ENCODE results near the gene TDRD12.
A peak's percentile ranks its signal among the peaks of the same experiment; 100 is the strongest.
"Not testable (repeated sequence)": the region's sequence is repeated elsewhere in the genome, so short reads cannot be mapped to it uniquely, and the experiment has no call there.

The TDRD12 gene

DNA sequence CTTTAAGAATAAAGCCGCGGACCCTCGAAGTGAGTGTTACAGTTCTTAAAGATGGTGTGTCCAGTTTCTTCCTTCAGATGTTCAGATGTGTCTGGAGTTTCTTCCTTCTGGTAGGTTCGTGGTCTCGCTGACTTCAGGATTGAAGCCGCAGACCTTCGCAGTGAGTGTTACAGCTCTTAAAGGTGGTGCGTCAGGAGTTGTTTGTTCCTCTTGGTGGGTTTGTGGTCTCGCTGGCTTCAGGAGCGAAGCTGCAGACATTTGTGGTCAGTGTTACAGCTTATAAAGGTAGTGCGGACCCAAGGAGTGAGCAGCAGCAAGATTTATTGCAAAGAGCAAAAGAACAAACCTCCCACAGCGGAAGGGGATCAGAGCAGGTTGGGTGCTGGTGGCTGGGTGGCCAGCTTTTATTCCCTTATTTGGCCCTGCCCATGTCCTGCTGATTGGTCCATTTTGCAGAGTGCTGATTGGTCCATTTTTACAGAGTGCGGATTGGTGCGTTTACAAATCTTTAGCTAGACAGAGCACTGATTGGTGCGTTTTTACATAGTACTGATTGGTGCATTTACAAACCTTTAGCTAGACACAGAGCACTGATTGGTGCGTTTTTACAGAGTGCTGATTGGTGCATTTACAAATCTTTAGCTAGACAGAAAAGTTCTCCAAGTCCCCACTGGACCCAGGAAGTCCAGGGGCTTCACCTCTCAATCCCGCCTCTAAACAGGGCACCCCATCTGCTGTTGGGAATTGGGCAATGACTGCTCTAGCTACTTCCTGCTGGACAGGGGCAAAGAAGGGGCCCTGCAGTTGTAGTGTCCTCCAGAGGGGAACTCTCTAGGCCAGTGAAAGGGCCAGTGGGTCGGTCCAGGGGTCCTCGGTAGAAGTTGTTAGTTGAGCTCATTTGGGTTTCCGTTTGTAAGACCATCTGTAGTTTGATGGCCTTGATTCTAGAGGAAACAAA is 26.1 kb upstream of the TDRD12 start:
- DNase-seq = not testable (repeated sequence)

DNA sequence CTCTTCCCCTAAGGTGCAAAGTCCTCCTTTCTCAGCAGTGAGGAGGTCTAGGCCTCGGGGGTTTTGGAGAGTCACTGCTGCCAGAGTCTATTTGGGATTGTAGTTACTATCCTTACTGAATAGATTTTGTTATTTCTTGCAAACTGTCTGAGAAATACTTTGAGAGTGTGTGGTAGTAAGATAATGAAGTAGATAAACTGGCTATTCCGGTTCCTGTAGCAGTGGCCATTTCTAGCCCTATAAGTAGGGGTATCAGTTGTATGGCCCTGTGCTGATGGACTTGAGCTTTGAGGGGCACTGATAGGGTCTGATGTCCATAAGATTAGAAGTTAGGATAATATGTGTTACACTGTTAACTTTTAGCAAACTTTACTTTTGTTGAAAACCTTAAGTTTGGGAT is 25.3 kb upstream of the TDRD12 start:
- not testable (repeated sequence) for DNase-seq

GRCh38 chr19:32694851-32695250 is 24.7 kb upstream of the TDRD12 start:
- not testable (repeated sequence) for DNase-seq

DNA sequence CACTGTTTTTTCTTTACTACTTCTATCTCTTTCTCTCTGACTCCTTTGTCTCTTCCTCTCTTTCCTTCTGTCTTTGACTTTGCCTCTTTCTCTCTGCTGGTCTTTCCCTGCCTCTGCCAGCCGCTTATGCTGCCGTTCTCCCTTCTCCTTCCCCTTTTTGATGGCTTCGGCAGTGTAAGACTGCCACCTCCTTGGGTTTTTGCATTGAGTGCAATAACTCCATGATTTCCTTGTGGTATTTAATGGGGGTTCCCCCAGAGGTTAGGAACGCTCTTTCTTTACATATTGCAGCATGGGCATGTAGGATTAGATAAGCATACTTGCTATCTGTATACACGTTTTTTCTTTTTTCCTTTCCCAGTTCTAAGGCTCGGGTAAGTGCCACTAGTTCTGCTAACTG is 24.1 kb upstream of the TDRD12 start:
- not testable (repeated sequence) for DNase-seq

DNA sequence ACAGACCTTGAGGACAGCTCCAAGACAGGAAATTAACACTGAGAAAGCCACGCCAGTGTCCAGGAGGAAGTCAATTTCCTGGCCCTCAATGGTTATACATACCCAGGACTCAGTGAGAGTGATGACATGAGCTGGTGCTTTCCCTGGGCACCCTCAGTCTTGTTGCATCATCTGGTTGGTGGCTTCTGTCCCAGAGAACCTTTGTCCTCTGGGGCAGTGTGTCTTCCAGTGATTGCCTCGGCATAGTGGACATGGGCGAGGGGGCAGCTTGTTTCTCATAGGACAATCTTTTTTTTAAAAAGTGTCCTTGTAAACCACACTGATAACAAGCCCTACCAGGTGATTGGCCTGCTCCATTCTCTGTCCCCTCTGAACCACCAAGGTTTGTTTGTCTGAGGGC is 22.8 kb upstream of the TDRD12 start:
- DNase-seq = not testable (repeated sequence)

GRCh38 chr19:32700129-32700528 is 19.4 kb upstream of the TDRD12 start:
- DNase-seq = not testable (repeated sequence)

DNA sequence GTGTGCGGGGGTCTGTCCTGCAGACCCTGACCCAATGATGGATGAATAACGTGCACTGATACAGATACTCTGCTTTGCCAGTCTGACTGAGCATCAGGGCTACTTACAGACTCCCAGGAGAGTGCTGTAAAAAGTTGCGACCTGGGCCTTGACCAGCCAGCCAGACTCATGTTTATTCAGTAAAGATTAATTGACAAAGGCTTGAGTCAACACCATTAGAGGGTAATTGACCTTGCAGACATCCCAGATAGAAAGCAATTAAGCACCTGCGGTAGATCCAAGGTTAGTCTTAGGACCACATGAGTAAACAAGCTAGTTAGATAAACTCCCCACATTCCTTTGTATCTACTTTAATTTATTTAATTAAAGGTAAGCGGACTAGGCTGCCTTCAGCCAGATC is 17.6 kb upstream of the TDRD12 start:
- no peak for DNase-seq

GRCh38 chr19:32704006-32704405 is 15.6 kb upstream of the TDRD12 start:
- not testable (repeated sequence) for DNase-seq

DNA sequence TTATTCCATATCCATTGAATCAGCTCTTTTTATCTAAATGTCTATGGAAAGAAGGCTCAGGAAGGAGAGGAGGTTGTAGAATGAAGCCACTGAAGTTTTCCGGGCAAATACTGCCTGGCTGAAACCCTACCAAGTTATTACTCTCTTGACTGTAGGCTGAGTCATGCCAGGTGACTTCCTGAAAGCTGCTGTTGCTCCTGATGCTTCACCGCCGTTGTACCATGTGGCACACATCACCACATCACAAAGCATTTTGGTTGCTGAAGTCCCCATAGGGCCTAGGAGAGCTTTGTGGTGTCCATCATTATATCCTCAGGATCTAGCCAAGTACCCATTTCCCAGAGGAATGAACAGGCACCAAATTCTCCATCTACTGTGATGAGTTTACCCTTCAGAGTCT is 11.1 kb upstream of the TDRD12 start:
- no peak for DNase-seq

DNA sequence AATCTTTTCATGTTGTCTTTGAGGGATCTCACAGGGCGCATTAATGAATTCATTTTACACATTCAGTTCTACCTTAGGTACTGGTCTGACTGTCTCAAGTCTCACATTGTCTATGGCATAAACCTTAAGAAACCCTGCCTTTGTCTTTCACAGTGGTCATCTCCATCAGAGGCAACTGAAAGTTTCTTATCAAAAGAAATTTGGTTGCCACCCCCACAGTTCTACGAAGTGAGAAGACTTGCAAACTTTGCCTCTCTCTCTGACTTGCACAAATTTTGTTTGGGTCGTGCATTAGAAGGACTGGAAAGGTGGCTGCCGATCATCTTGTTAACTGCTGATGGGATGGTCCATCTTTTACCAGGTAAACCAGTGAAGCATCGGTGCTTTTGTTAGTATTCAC is 10.5 kb upstream of the TDRD12 start:
- DNase-seq = no peak

DNA sequence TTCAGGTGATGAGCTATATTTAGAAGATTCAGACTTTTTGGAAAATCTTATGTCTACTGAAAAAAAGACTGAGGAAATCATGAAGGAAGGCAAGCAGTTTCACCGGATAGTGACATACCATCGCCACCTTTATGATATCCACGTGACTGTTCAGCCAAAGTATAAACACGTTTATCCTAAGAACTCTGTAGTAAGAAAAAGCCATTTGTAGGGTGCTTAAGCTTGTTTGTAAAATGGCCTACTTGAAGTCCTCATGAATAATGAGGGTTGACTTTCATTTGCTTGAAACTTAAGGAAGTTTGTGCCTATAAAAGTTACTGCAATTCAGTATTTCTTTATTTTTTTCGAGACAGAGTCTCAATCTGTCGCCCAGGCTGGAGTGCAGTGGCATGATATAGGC is 7.8 kb upstream of the TDRD12 start:
- no peak for DNase-seq

DNA sequence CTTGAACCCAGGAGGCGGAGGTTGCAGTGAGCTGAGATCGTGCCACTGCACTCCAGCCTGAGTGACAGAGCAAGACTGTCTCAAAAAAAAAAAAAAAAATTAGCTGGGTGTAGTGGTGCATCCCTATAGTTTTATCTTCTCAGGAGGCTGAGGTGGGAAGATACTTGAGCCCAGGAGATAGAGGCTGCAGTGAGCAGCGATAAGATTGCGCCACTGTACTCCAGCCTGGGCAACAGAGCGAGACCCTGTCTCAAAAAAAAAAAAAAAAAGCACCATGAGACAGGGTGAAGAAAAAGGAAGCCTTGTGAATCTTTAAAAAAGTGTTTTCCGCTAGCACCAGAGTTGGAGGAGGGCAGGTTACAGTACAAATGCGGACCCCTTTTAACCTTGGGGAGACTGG is 3.4 kb upstream of the TDRD12 start:
- DNase-seq = not testable (repeated sequence)

GRCh38 chr19:32717496-32717895 is 2.1 kb upstream of the TDRD12 start:
- no peak for DNase-seq

- DNase-seq = no peak
These were observed 1.3 kb upstream of the TDRD12 start for GRCh38 chr19:32718286-32718685.

GRCh38 chr19:32720216-32720935 is 809 bp downstream of the TDRD12 start:
- DNase-seq = no peak

GRCh38 chr19:32720936-32721250 is 1.3 kb downstream of the TDRD12 start:
- no peak for DNase-seq

DNA sequence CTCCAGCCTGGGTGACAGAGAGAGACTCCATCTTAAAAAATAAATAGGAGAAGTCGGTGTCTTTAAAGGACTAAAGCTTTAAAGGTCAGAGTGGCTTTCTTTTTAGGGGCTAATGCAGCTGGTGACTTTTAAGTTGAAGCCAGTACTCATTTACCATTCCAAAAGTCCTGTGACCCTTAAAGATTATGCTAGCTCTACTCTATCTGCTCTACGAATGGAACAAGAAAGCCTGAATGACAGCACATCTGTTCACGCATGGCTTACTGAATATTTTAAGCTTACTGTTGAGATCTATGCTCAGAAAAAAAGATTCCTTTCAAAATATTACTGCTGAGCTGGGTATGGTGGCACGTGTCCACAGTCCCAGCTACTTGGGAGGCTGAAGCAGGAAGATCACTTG is 16.4 kb downstream of the TDRD12 start:
- DNase-seq = no peak

GRCh38 chr19:32743021-32743420 is 23.5 kb downstream of the TDRD12 start:
- DNase-seq = no peak

GRCh38 chr19:32743447-32743846 is 23.9 kb downstream of the TDRD12 start:
- no peak for DNase-seq

DNA sequence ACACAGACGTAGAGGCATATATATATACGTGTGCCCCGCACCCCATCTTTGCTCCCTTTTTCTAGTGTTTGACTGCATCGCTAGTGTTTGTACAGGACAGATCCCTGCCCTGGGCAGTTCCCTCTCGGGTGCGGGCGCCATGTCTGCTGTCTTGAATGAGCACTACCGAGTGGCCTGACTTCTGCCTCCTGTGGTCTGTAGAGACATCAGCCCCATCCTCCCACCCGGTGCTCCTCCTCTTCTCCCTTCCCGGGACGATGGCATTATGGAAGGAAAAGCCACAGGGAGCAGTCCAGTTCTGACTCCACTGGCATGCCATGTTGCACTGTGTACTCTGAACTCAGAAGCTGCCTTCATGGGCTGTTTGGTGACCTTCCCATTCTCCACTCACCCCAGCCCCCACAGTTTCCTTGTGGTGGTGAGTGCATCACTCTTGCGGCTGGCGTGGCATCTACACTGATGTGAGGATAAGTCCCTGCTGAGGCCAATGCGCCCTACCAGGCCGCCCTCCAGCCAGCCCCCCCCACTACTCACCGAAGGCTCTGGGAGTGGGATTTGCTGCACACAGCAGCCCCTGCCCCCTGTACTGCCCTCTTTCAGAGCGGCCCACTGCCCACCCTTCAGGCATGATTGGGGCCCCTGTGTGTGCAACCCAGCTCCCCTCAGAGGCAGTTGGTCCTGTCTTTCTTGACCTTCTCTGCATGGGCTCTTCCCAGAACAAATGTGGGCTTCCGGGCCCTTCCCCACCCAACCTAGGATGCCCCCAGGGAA is 25.2 kb downstream of the TDRD12 start:
- no peak for DNase-seq

GRCh38 chr19:32745594-32746251 is 26.2 kb downstream of the TDRD12 start:
- not testable (repeated sequence) for DNase-seq

DNA sequence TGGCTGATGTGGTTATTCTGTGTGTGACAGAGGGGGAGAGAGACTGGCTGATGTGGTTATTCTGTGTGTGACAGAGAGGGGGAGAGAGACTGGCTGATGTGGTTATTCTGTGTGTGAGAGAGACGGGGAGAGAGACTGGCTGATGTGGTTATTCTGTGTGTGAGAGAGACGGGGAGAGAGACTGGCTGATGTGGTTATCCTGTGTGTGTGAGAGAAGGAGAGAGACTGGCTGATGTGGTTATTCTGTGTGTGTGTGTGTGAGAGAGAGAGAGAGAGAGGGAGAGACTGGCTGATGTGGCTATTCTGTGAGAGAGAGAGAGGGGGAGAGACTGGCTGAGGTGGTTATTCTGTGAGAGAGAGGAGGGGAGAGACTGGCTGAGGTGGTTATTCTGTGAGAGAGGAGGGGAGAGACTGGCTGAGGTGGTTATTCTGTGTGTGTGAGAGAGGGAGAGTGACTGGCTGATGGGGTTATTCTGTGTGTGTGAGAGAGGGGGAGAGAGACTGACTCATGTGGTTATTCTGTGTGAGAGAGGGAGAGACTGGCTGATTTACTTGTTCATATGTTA is 27.1 kb downstream of the TDRD12 start:
- peak; percentile 7 for DNase-seq

- no peak for DNase-seq
These were observed 28.9 kb downstream of the TDRD12 start for GRCh38 chr19:32748497-32748896.
